ENCODE measurements around the gene KIF18B. TPM values are rescaled to one million over a fixed set of nuclear protein-coding genes. Genes with fewer than 3 reads are reported as not detected.

Gene KIF18B
- total RNA-seq, 1 donor from 2014 or later = 0.16 TPM

GRCh38 chr17:44875761-44876160 is 71.8 kb downstream of the KIF18B start:
- no peak for DNase-seq

Small RNA genes lying within 50 kb of the gene (small RNA-seq; reads per million reads assigned to genes)
- gene AC015936.2 = not detected
- not detected for gene CCDC103
- gene MIR6783 = not detected
- gene RN7SL405P = not detected

Other genes with a start within 250 kb of the KIF18B start
- 3.1 TPM for gene DBF4B, start 239.1 kb downstream of the KIF18B start, total RNA-seq
- gene ADAM11, start 188.8 kb downstream of the KIF18B start, total RNA-seq = 19.0 TPM
- 81.3 TPM for gene GJC1, start 117.5 kb downstream of the KIF18B start, total RNA-seq
- 3.7 TPM for gene HIGD1B, start 99.9 kb downstream of the KIF18B start, total RNA-seq
- gene EFTUD2, start 48.3 kb downstream of the KIF18B start, total RNA-seq = 88.9 TPM
- 708 TPM for gene GFAP, start 32.3 kb downstream of the KIF18B start, total RNA-seq
- gene C1QL1, start 20.5 kb upstream of the KIF18B start, total RNA-seq = 4.1 TPM
- 47.6 TPM for gene DCAKD, start 103.9 kb upstream of the KIF18B start, total RNA-seq
- 27.9 TPM for gene NMT1, start 113.5 kb upstream of the KIF18B start, total RNA-seq
- gene PLCD3, start 184.7 kb upstream of the KIF18B start, total RNA-seq = 3.1 TPM
- gene ACBD4, start 187.9 kb upstream of the KIF18B start, total RNA-seq = 3.0 TPM
- gene HEXIM1, start 200.7 kb upstream of the KIF18B start, total RNA-seq = 8.0 TPM
- 8.1 TPM for gene HEXIM2, start 214.1 kb upstream of the KIF18B start, total RNA-seq

All from occipital lobe (tissue), 3 donors.